NCI-H2227 treated with DMSO at 0.1 percent for 48 hours (cell line): ENCODE data around the gene ANKRD63.

Experiments used
- DNase-seq: peaks from one replicate; lab custom pipeline; 2025; lab: John Stamatoyannopoulos, UW

ANKRD63 gene

GRCh38 chr15:40257656-40258450, 25.0 kb downstream of the ANKRD63 start:
- DNase-seq: no peak

GRCh38 chr15:40256638-40257235, 26.1 kb downstream of the ANKRD63 start:
- no peak for DNase-seq

- no peak for DNase-seq
Measured at GRCh38 chr15:40255033-40255432, 27.8 kb downstream of the ANKRD63 start.

GRCh38 chr15:40254452-40254851, 28.4 kb downstream of the ANKRD63 start:
- DNase-seq: no peak

GRCh38 chr15:40253167-40253790, 29.6 kb downstream of the ANKRD63 start:
- DNase-seq: no peak

GRCh38 chr15:40252438-40253166, 30.3 kb downstream of the ANKRD63 start:
- DNase-seq: no peak

- no peak for DNase-seq
Measured at GRCh38 chr15:40252141-40252437, 30.8 kb downstream of the ANKRD63 start.

- DNase-seq: no peak
Measured at GRCh38 chr15:40251486-40252140, 31.3 kb downstream of the ANKRD63 start.

- DNase-seq: no peak
Measured at GRCh38 chr15:40250771-40251483, 31.9 kb downstream of the ANKRD63 start.

- DNase-seq: no peak
Measured at GRCh38 chr15:40250304-40250656, 32.6 kb downstream of the ANKRD63 start.

- DNase-seq: no peak
Measured at GRCh38 chr15:40249477-40250303, 33.2 kb downstream of the ANKRD63 start.

GRCh38 chr15:40248006-40248783, 34.7 kb downstream of the ANKRD63 start:
- DNase-seq: no peak

- DNase-seq: no peak
Measured at GRCh38 chr15:40247406-40247971, 35.4 kb downstream of the ANKRD63 start.

- no peak for DNase-seq
Measured at GRCh38 chr15:40246496-40247280, 36.2 kb downstream of the ANKRD63 start.

- no peak for DNase-seq
Measured at GRCh38 chr15:40245666-40246450, 37.0 kb downstream of the ANKRD63 start.

- no peak for DNase-seq
Measured at GRCh38 chr15:40244961-40245523, 37.8 kb downstream of the ANKRD63 start.

- no peak for DNase-seq
Measured at GRCh38 chr15:40243126-40243810, 39.6 kb downstream of the ANKRD63 start.
